Measurements from ENCODE around the gene ZNF547.

The ZNF547 gene

DNA sequence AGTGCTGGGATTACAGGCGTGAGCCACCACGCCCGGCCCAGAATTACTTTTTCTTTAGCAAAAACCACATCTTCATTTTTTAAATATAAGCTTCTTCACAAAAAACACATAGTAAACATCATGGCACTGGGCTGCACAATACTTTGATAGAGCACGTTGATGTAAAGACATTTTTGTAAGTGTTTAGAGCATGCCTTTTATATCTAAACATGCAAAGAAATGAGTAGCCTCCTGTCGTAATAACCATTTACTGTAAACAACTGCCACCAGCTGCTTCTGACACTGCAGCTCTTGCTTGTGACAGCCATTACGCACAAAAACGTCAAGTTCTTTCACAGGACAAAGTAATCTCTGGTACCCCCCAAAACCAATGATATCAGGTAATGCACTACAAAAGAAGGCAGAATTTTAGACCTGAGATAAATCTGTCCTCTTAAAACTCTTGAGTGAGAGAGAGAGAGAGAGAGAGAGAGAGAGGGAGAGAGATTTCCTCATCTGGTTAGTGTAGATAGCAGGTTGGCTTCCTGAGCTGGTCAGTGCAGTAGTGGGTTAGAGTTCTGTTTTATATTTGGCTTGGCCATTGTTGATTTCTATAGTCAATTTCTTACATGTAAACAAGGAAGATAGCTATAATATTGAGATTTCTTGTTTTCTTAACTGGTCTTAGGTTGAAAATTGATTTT lies 19.6 kb downstream of the ZNF547 start:
- Histone ChIP-seq H3K4me2 (no peak overlapping the region), H3K79me2 (ENCODE audit: insufficient read depth, low read depth) (no peaks in the 10 kb centered on the region)

DNA sequence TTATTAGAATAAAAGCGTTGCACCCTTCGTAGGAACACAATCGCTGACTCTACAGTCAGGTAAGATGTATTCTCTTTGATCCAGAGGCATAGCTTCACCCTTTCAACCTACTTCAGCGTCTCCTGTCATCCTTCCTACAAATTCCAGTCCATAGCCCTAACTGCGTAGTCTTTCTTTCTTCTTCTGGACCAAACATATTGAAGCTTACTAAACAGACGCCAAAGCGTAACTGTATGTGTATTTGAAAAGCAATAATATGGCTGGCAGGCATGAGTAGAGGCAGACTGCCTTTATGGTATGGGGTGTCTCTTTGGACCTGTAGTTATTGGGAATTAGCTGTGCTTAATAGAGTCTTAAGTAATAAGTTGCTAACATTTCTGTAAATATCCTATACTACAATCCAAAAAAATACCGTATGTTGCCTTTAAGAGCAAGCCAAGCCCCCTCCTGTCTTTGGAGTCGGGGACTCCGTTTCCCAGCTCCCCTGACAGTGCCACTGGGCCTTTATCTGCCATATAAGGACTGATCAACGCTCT lies 25.9 kb downstream of the ZNF547 start:
- Histone ChIP-seq H4K20me1 (ENCODE audit: insufficient read depth) (no peaks in the 10 kb centered on the region), H2AFZ (ENCODE audit: low read depth) (peak overlapping the region; percentile 89), H3K36me3 (ENCODE audit: insufficient read depth) (no peaks in the 10 kb centered on the region), H3K4me3 (IDR thresholded peaks at IDR 0.05; ENCODE audit: insufficient read depth, low read depth, low read length) (no peak overlapping the region), H3K27ac (no peak overlapping the region), H3K4me1 (ENCODE audit: low read depth, poor library complexity, severe bottlenecking) (peaks cover 3% of the 10 kb centered on the region), H3K9ac (no peak overlapping the region), H3K79me2 (ENCODE audit: insufficient read depth, low read depth) (peaks cover 10% of the 10 kb centered on the region; the same call in 1 of the 2 replicates), H3K27me3 (ENCODE audit: insufficient read depth, low read depth) (no peaks in the 10 kb centered on the region), H3K4me2 (peak overlapping the region; percentile 67)
- TF ChIP-seq, protein P1, sequence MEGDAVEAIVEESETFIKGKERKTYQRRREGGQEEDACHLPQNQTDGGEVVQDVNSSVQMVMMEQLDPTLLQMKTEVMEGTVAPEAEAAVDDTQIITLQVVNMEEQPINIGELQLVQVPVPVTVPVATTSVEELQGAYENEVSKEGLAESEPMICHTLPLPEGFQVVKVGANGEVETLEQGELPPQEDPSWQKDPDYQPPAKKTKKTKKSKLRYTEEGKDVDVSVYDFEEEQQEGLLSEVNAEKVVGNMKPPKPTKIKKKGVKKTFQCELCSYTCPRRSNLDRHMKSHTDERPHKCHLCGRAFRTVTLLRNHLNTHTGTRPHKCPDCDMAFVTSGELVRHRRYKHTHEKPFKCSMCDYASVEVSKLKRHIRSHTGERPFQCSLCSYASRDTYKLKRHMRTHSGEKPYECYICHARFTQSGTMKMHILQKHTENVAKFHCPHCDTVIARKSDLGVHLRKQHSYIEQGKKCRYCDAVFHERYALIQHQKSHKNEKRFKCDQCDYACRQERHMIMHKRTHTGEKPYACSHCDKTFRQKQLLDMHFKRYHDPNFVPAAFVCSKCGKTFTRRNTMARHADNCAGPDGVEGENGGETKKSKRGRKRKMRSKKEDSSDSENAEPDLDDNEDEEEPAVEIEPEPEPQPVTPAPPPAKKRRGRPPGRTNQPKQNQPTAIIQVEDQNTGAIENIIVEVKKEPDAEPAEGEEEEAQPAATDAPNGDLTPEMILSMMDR (conservative IDR thresholded peaks at IDR 0.05; ENCODE audit: low read depth, low read length): no peak

More for the DNA sequence above, 19.6 kb downstream of the ZNF547 start:
- Histone ChIP-seq H3K9ac (no peak overlapping the region), H3K4me3 (IDR thresholded peaks at IDR 0.05; ENCODE audit: insufficient read depth, low read depth, low read length) (no peak overlapping the region), H3K27ac (no peak overlapping the region), H3K36me3 (ENCODE audit: insufficient read depth) (no peaks in the 10 kb centered on the region), H2AFZ (ENCODE audit: low read depth) (no peak overlapping the region), H3K4me1 (ENCODE audit: low read depth, poor library complexity, severe bottlenecking) (no peaks in the 10 kb centered on the region), H3K27me3 (ENCODE audit: insufficient read depth, low read depth) (no peaks in the 10 kb centered on the region), H4K20me1 (ENCODE audit: insufficient read depth) (no peaks in the 10 kb centered on the region)
- TF ChIP-seq, protein P1 (conservative IDR thresholded peaks at IDR 0.05; ENCODE audit: low read depth, low read length): no peak

DNA sequence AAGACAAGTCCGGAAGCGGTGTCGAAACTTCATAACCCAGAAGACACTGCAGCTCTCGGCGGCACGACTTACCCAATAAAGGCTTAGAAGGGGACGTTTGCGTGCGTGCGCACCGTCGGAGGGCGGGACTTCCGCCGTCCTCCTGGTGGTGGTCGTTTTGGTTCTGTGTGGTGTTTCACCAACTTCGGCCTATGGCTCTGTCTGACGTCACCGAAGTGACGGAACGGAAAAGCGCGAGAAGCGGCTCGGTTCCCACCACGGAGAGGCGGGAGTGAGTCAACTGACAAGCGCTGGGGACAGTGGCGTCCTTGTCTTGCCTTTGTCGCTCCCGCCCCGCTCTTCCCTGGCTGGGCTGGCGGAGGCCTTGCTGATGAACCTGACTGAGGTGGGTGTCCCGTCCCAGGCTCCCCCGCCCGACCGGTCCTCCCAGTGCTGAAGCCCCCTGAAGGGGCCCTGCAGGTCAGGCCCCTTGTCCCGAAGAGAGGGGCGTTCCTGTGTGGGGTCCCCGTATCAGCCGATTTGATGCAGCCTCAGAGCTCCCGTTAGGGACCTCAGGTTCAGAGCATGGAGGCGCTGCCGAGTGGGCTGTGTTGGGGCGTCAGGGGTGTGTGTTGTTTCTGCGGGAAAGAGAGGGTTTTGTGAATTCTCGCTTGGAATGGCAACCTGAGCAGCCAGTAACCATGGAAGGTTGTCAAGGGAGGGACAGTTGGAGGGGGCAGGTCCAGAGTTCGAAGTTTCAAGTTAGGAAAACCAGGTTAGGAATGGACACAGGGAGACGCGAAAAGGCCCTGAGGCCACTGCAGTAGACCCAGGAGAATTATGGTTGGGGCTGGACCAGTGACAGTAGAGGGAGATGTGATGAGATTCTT lies 26.6 kb downstream of the ZNF547 start, which contains the start of gene ZNF548:
TSS of gene ZNF548 (plus strand) at position 125 of the 869 bp plus-strand sequence. CDS start at position 371, 246 bp downstream.
- H3K79me2 ChIP-seq (ENCODE audit: insufficient read depth, low read depth): peaks cover 10% of the 10 kb centered on the region; the same call in 1 of the 2 replicates
- H3K4me2 ChIP-seq: peak within 1 kb of the TSS; percentile 67
- H3K27ac ChIP-seq: peak within 1 kb of the TSS; percentile 23
- no peaks in the 10 kb centered on the region for H3K27me3 ChIP-seq (ENCODE audit: insufficient read depth, low read depth)
- TF ChIP-seq, protein P1 (conservative IDR thresholded peaks at IDR 0.05; ENCODE audit: low read depth, low read length): no peak
- peak within 1 kb of the TSS; percentile 89 for H2AFZ ChIP-seq (ENCODE audit: low read depth)
- H3K4me1 ChIP-seq (ENCODE audit: low read depth, poor library complexity, severe bottlenecking): peaks cover 3% of the 10 kb centered on the region
- H3K36me3 ChIP-seq (ENCODE audit: insufficient read depth): no peaks in the 10 kb centered on the region
- peak within 1 kb of the TSS; percentile 56 for H3K9ac ChIP-seq
- no peaks in the 10 kb centered on the region for H4K20me1 ChIP-seq (ENCODE audit: insufficient read depth)
- H3K4me3 ChIP-seq (IDR thresholded peaks at IDR 0.05; ENCODE audit: insufficient read depth, low read depth, low read length): no peak within 1 kb of the TSS

DNA sequence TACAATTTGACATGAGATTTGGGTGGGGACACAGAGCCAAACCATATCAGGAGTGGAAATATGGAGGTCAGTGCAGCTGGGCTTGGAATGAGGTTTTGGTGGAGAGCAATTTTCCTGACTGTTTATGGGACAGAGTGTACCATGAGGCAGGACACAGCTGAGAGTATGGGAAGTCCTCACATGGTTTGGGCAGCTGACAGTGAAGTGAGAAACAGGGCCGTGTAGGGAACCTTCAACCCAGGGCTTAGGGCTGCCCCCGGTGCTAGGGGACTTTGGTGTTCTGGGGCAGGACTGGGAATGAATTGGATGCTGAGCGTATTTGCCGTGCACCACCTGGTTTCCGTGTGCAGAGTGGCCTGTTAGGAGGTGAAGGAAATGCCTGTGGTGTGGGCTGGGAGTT lies 32.4 kb downstream of the ZNF547 start:
- 0 out of 2 replicates have a peak, but pooled peaks cover 6% of the 10 kb centered on the region for H3K79me2 ChIP-seq (ENCODE audit: insufficient read depth, low read depth)

More for the DNA sequence above, 32.4 kb downstream of the ZNF547 start:
- no peak overlapping the region for H3K27ac ChIP-seq
- H3K27me3 ChIP-seq (ENCODE audit: insufficient read depth, low read depth): no peaks in the 10 kb centered on the region
- no peak overlapping the region for H3K4me2 ChIP-seq
- no peak overlapping the region for H3K4me3 ChIP-seq (IDR thresholded peaks at IDR 0.05; ENCODE audit: insufficient read depth, low read depth, low read length)
- H3K4me1 ChIP-seq (ENCODE audit: low read depth, poor library complexity, severe bottlenecking): no peaks in the 10 kb centered on the region
- no peak overlapping the region for H3K9ac ChIP-seq
- H2AFZ ChIP-seq (ENCODE audit: low read depth): no peak overlapping the region
- no peaks in the 10 kb centered on the region for H3K36me3 ChIP-seq (ENCODE audit: insufficient read depth)
- TF ChIP-seq, protein P1 (conservative IDR thresholded peaks at IDR 0.05; ENCODE audit: low read depth, low read length): no peak
- H4K20me1 ChIP-seq (ENCODE audit: insufficient read depth): no peaks in the 10 kb centered on the region

Data from KMS-11 (cell line).